GM12891 (cell line): Measurements from ENCODE around the gene TLCD3B.

Source experiments
- POLR2A ChIP-seq: IDR thresholded peaks from 2 replicates; pipeline ENCODE4 v1.6.1; 2011; ENCODE audit warnings: low read depth, low read length, control low read depth
- POLR2AphosphoS5 ChIP-seq: IDR thresholded peaks from 2 replicates; pipeline ENCODE4 v1.6.1; 2011; ENCODE audit warnings: low read depth, low read length, control low read depth
- POU2F2 ChIP-seq: IDR thresholded peaks from 2 replicates; pipeline ENCODE4 v1.6.1; 2011; ENCODE audit warnings: low read depth, mild to moderate bottlenecking, control low read depth, low read length, moderate library complexity
- TAF1 ChIP-seq: IDR thresholded peaks from 2 replicates; pipeline ENCODE4 v1.6.1; 2011; ENCODE audit warnings: low read depth, low read length, control low read depth

- TF ChIP-seq POLR2A (no peak), POLR2AphosphoS5 (no peak), TAF1 (no peak), POU2F2 (no peak)
Measured at GRCh38 chr16:30078744-30079143, 47.7 kb upstream of the TLCD3B start.
